Karpas-422 (cell line): ENCODE results near the gene SRPX. TPM values are rescaled to one million over a fixed set of nuclear protein-coding genes. Genes with fewer than 3 reads are reported as not detected.

Source experiments
- DNase-seq: peaks from one replicate; pipeline ENCODE4 v3.0.0-alpha.2; 2015
- H2AFZ ChIP-seq: fragments of 200-600 bp; sonication (generic); 2 replicates; pipeline ENCODE4 v1.6.1; 2014; ENCODE audit warnings: antibody characterized with exemption, low read length, mixed read lengths
- H3K27ac ChIP-seq: fragments of 200-600 bp; sonication (generic); 2 replicates; pipeline ENCODE4 v1.5.1; 2014; ENCODE audit warnings: mild to moderate bottlenecking, low read length, moderate library complexity
- H3K27me3 ChIP-seq: fragments of 200-600 bp; sonication (generic); 2 replicates; pipeline ENCODE4 v1.6.1; 2014; ENCODE audit warnings: low read length, mixed read lengths
- H3K36me3 ChIP-seq: fragments of 200-600 bp; sonication (generic); 2 replicates; pipeline ENCODE4 v1.6.1; 2014; ENCODE audit warnings: low read length, mixed read lengths; ENCODE audit not compliant: insufficient read depth
- H3K4me1 ChIP-seq: fragments of 200-600 bp; sonication (generic); 2 replicates; pipeline ENCODE4 v1.6.1; 2014; ENCODE audit warnings: mild to moderate bottlenecking, low read length, mixed read lengths
- H3K4me2 ChIP-seq: fragments of 200-600 bp; sonication (generic); 2 replicates; pipeline ENCODE4 v1.6.1; 2014; ENCODE audit warnings: low read length, low read depth, mild to moderate bottlenecking; ENCODE audit not compliant: poor library complexity, severe bottlenecking
- H3K4me3 ChIP-seq: fragments of 200-600 bp; sonication (generic); 2 replicates; pipeline ENCODE4 v1.5.1; 2014; ENCODE audit warnings: mild to moderate bottlenecking, antibody characterized with exemption, low read length, mixed read lengths
- H3K79me2 ChIP-seq: fragments of 200-600 bp; sonication (generic); 2 replicates; pipeline ENCODE4 v1.6.1; 2014; ENCODE audit warnings: mild to moderate bottlenecking, low read length, mixed read lengths
- H3K9ac ChIP-seq: fragments of 200-600 bp; sonication (generic); 2 replicates; pipeline ENCODE4 v1.6.0; 2014; ENCODE audit warnings: low read length
- H3K9me2 ChIP-seq: fragments of 200-600 bp; sonication (generic), shearing (Covaris generic); replicated peaks from 2 replicates; pipeline ENCODE4 v1.6.0; 2014; ENCODE audit warnings: mild to moderate bottlenecking, low read length, moderate library complexity; ENCODE audit not compliant: insufficient read depth
- H3K9me3 ChIP-seq: fragments of 300-700, 200-600 bp; sonication (generic); 2 replicates; pipeline ENCODE4 v1.6.1; 2014; ENCODE audit warnings: low read length, mixed read lengths
- H4K20me1 ChIP-seq: fragments of 200-600 bp; sonication (generic); 2 replicates; pipeline ENCODE4 v1.6.1; 2014; ENCODE audit warnings: mild to moderate bottlenecking, antibody characterized with exemption, low read length, low read depth; ENCODE audit not compliant: insufficient read depth
- total RNA-seq: library from RNA; depleted of rRNA; stranded (reverse); fragments of >200 nt; shearing (Covaris generic); gene quantifications from 2 replicates; pipeline ENCODE4 v1.2.3, GENCODE V29; 2014; ENCODE audit warnings: low replicate concordance

Gene SRPX
- total RNA-seq, 1 experiment from 2014 or later = not detected

- H4K20me1 ChIP-seq = no peaks in the 10 kb centered on the region
- H3K27ac ChIP-seq = no peak overlapping the region
- peak overlapping the region; percentile 40; the same call in 1 of the 2 replicates for H2AFZ ChIP-seq
- no peaks in the 10 kb centered on the region for H3K9me2 ChIP-seq
- DNase-seq = peak; percentile 72
- peaks cover 24% of the 10 kb centered on the region for H3K4me1 ChIP-seq
- no peaks in the 10 kb centered on the region for H3K36me3 ChIP-seq
- H3K27me3 ChIP-seq = no peaks in the 10 kb centered on the region
- H3K4me2 ChIP-seq = peak overlapping the region; percentile 29
- no peaks in the 10 kb centered on the region for H3K79me2 ChIP-seq
- peak overlapping the region; percentile 25; the same call in 1 of the 2 replicates for H3K9ac ChIP-seq
- no peaks in the 10 kb centered on the region for H3K9me3 ChIP-seq
- peak overlapping the region; percentile 19; the same call in 1 of the 2 replicates for H3K4me3 ChIP-seq
Measured at GRCh38 chrX:38192007-38192810, 28.5 kb downstream of the SRPX start.

GRCh38 chrX:38189431-38190250 is 31.0 kb downstream of the SRPX start:
- Histone ChIP-seq H3K79me2 (no peaks in the 10 kb centered on the region), H3K36me3 (no peaks in the 10 kb centered on the region), H3K4me1 (peaks cover 24% of the 10 kb centered on the region), H3K27ac (no peak overlapping the region), H3K9me2 (no peaks in the 10 kb centered on the region), H3K9ac (no peak overlapping the region), H3K4me3 (no peak overlapping the region), H4K20me1 (no peaks in the 10 kb centered on the region), H3K4me2 (no peak overlapping the region), H2AFZ (peak overlapping the region; percentile 27; the same call in 1 of the 2 replicates), H3K9me3 (no peaks in the 10 kb centered on the region), H3K27me3 (no peaks in the 10 kb centered on the region)
- DNase-seq = no peak

GRCh38 chrX:38183596-38183995 is 37.1 kb downstream of the SRPX start:
- Histone ChIP-seq H3K27ac (no peak overlapping the region), H3K9me3 (no peaks in the 10 kb centered on the region), H3K27me3 (no peaks in the 10 kb centered on the region), H3K4me3 (no peak overlapping the region), H3K36me3 (no peaks in the 10 kb centered on the region), H3K4me1 (no peaks in the 10 kb centered on the region), H3K4me2 (no peak overlapping the region), H3K9ac (no peak overlapping the region), H3K79me2 (no peaks in the 10 kb centered on the region), H4K20me1 (no peaks in the 10 kb centered on the region), H2AFZ (no peak overlapping the region), H3K9me2 (no peaks in the 10 kb centered on the region)
- DNase-seq = no peak

GRCh38 chrX:38181357-38181756 is 39.3 kb downstream of the SRPX start:
- H4K20me1 ChIP-seq = no peaks in the 10 kb centered on the region
- H3K27me3 ChIP-seq = no peaks in the 10 kb centered on the region
- no peaks in the 10 kb centered on the region for H3K9me2 ChIP-seq
- no peak for DNase-seq
- no peaks in the 10 kb centered on the region for H3K4me1 ChIP-seq
- no peak overlapping the region for H3K4me3 ChIP-seq
- no peaks in the 10 kb centered on the region for H3K79me2 ChIP-seq
- H3K27ac ChIP-seq = no peak overlapping the region
- H3K9ac ChIP-seq = no peak overlapping the region
- no peaks in the 10 kb centered on the region for H3K9me3 ChIP-seq
- no peaks in the 10 kb centered on the region for H3K36me3 ChIP-seq
- no peak overlapping the region for H2AFZ ChIP-seq
- no peak overlapping the region for H3K4me2 ChIP-seq

- no peaks in the 10 kb centered on the region for H4K20me1 ChIP-seq
Measured at GRCh38 chrX:38178396-38178795, 42.3 kb downstream of the SRPX start.

GRCh38 chrX:38175139-38175538 is 45.5 kb downstream of the SRPX start:
- no peaks in the 10 kb centered on the region for H4K20me1 ChIP-seq
- no peak overlapping the region for H2AFZ ChIP-seq
- H3K9ac ChIP-seq = no peak overlapping the region
- peak; percentile 69 for DNase-seq
- H3K9me2 ChIP-seq = no peaks in the 10 kb centered on the region
- H3K36me3 ChIP-seq = no peaks in the 10 kb centered on the region
- no peaks in the 10 kb centered on the region for H3K79me2 ChIP-seq
- H3K9me3 ChIP-seq = no peaks in the 10 kb centered on the region
- no peak overlapping the region for H3K4me3 ChIP-seq
- no peaks in the 10 kb centered on the region for H3K4me1 ChIP-seq
- no peak overlapping the region for H3K4me2 ChIP-seq
- no peak overlapping the region for H3K27ac ChIP-seq
- no peaks in the 10 kb centered on the region for H3K27me3 ChIP-seq

More at GRCh38 chrX:38178396-38178795, 42.3 kb downstream of the SRPX start:
- Histone ChIP-seq H3K9me2 (no peaks in the 10 kb centered on the region), H3K79me2 (no peaks in the 10 kb centered on the region), H3K4me2 (no peak overlapping the region), H3K36me3 (no peaks in the 10 kb centered on the region), H3K4me1 (no peaks in the 10 kb centered on the region), H3K4me3 (no peak overlapping the region), H2AFZ (no peak overlapping the region), H3K27me3 (no peaks in the 10 kb centered on the region), H3K9ac (no peak overlapping the region), H3K9me3 (no peaks in the 10 kb centered on the region), H3K27ac (no peak overlapping the region)
- no peak for DNase-seq

- Histone ChIP-seq H3K9me2 (no peaks in the 10 kb centered on the region), H3K27me3 (no peaks in the 10 kb centered on the region), H4K20me1 (no peaks in the 10 kb centered on the region), H3K9ac (no peak overlapping the region), H3K4me3 (no peak overlapping the region), H3K36me3 (no peaks in the 10 kb centered on the region), H3K79me2 (no peaks in the 10 kb centered on the region), H3K9me3 (no peaks in the 10 kb centered on the region), H3K4me2 (no peak overlapping the region), H3K4me1 (no peaks in the 10 kb centered on the region), H2AFZ (no peak overlapping the region), H3K27ac (no peak overlapping the region)
- DNase-seq = no peak
Measured at GRCh38 chrX:38172596-38172995, 48.1 kb downstream of the SRPX start.

GRCh38 chrX:38170556-38170955 is 50.1 kb downstream of the SRPX start:
- Histone ChIP-seq H4K20me1 (no peaks in the 10 kb centered on the region), H3K9me3 (no peaks in the 10 kb centered on the region), H3K9ac (no peak overlapping the region), H3K27ac (no peak overlapping the region), H3K9me2 (no peaks in the 10 kb centered on the region), H2AFZ (no peak overlapping the region), H3K4me2 (no peak overlapping the region), H3K4me3 (no peak overlapping the region), H3K4me1 (no peaks in the 10 kb centered on the region), H3K79me2 (no peaks in the 10 kb centered on the region), H3K27me3 (no peaks in the 10 kb centered on the region), H3K36me3 (no peaks in the 10 kb centered on the region)
- DNase-seq = no peak
